K562 (cell line): Measurements from ENCODE around the gene HTR3B. TPM values are rescaled to one million over a fixed set of nuclear protein-coding genes. Genes with fewer than 3 reads are reported as not detected.
A peak's percentile ranks its signal among the peaks of the same experiment; 100 is the strongest.

Experiments used
- AFF4 ChIP-seq: sonication (generic); formaldehyde crosslinking; IDR thresholded peaks from 2 replicates; pipeline ENCODE4 v1.8.0; 2023; ENCODE audit warnings: mild to moderate bottlenecking, missing genetic modification reagents
- ETV5 ChIP-seq: sonication (generic); formaldehyde crosslinking; IDR thresholded peaks from 2 replicates; pipeline ENCODE4 v1.4.0; 2020; ENCODE audit warnings: low read depth, mild to moderate bottlenecking, missing genetic modification reagents
- ETV6 ChIP-seq, 3 experiments: fragments of 150-350 bp in 1 of 3; sonication (generic) in 1 of 3; formaldehyde crosslinking in 1 of 3; IDR thresholded peaks; 2 replicates each; pipeline versions ENCODE4 v1.6.1 to v1.8.0; 2014 to 2022; ENCODE audit warnings: borderline replicate concordance in 2 of 3, low read depth in 2 of 3, antibody characterized with exemption in 1 of 3, low read length in 1 of 3, mild to moderate bottlenecking in 1 of 3, missing genetic modification reagents in 1 of 3
- FIP1L1 ChIP-seq: fragments of 200-400 bp; formaldehyde crosslinking; IDR thresholded peaks from 2 replicates; pipeline ENCODE4 v1.6.1; 2018; ENCODE audit warnings: mild to moderate bottlenecking, low read depth, low read length; ENCODE audit not compliant: poor library complexity, severe bottlenecking
- FOXA3 ChIP-seq, 2 experiments: fragments of 450-650 bp in 1 of 2; sonication (generic) in 1 of 2; formaldehyde crosslinking; IDR thresholded peaks in 1 of 2; conservative IDR thresholded peaks in 1 of 2; 2 replicates each; pipeline versions ENCODE4 v1.4.0 to v1.8.0; 2020 to 2022; ENCODE audit warnings: mild to moderate bottlenecking in 2 of 2, missing genetic modification reagents in 1 of 2
- FOXJ3 ChIP-seq: sonication (generic); formaldehyde crosslinking; IDR thresholded peaks from 2 replicates; pipeline ENCODE4 v1.4.0; 2020; ENCODE audit warnings: mild to moderate bottlenecking, missing genetic modification reagents
- NR4A1 ChIP-seq, 2 experiments: fragments of 250-450 bp in 1 of 2; fragments of 450-650 bp in 1 of 2; sonication (Bioruptor Pico) in 1 of 2; IDR thresholded peaks; 2 replicates each; pipeline versions ENCODE4 v1.4.0 to v1.6.1; 2016 to 2020; ENCODE audit warnings: mild to moderate bottlenecking in 2 of 2, missing compliant biosample characterization in 1 of 2, missing genetic modification characterization in 1 of 2, moderate library complexity in 1 of 2
- POLR2B ChIP-seq: fragments of 450-650 bp; IDR thresholded peaks from 2 replicates; pipeline ENCODE4 v1.6.1; 2018; ENCODE audit warnings: low read depth; ENCODE audit not compliant: partially characterized antibody
- SREBF1 ChIP-seq: fragments of 150-350 bp; IDR thresholded peaks from 2 replicates; pipeline ENCODE4 v1.6.1; 2014; ENCODE audit warnings: antibody characterized with exemption, low read depth, low read length, borderline replicate concordance
- SRSF3 ChIP-seq: fragments of 200-400 bp; formaldehyde crosslinking; IDR thresholded peaks from 2 replicates; pipeline ENCODE4 v1.6.1; 2016; ENCODE audit warnings: mild to moderate bottlenecking, low read length, moderate library complexity; ENCODE audit not compliant: insufficient read depth
- TAF7 ChIP-seq: fragments of 450-650 bp; IDR thresholded peaks from 2 replicates; pipeline ENCODE4 v1.6.1; 2016; ENCODE audit warnings: missing genetic modification characterization, missing compliant biosample characterization
- ZFP30 ChIP-seq: fragments of 250-450 bp; sonication (Bioruptor Pico); IDR thresholded peaks from 2 replicates; pipeline ENCODE4 v1.8.0; 2022; ENCODE audit warnings: moderate library complexity, mild to moderate bottlenecking, inconsistent platforms, borderline replicate concordance
- ZNF583 ChIP-seq: fragments of 250-450 bp; sonication (Bioruptor Pico); IDR thresholded peaks from 2 replicates; pipeline ENCODE4 v1.4.0; 2020
- polyA plus RNA-seq, 8 experiments: library from polyadenylated mRNA; depleted of rRNA in 4 of 8; stranded (reverse) in 5 of 8; unstranded in 3 of 8; fragments of >200 nt; fragmentation: Nextera tagmentation in 2 of 8; fragmentation: Illumina TruSeq in 1 of 8; extraction: Ambion mirVana in 2 of 8; extraction: Trizol in 1 of 8; gene quantifications; 2 replicates each; pipeline versions ENCODE4 v1.2.1 to v1.2.3, GENCODE V29; 2011 to 2014; ENCODE audit warnings: inconsistent platforms in 1 of 8, missing spikeins in 1 of 8
- total RNA-seq, 7 experiments: library from RNA; depleted of rRNA in 6 of 7; stranded (reverse); fragments of >200 nt in 6 of 7; fragmentation: Illumina TruSeq in 2 of 7; extraction: Trizol in 2 of 7; gene quantifications; 2 replicates each; pipeline versions ENCODE4 v1.2.1 to v1.2.3, GENCODE V29; 2011 to 2021; ENCODE audit warnings: low replicate concordance in 1 of 7
- TF ChIP-seq, protein P1 (sequence below): fragments of 150-350 bp; conservative IDR thresholded peaks from 2 replicates; pipeline ENCODE4 v1.6.1; 2014; ENCODE audit warnings: low read length
- TF ChIP-seq, protein P2 (sequence below), 2 experiments: IDR thresholded peaks; 2 replicates each; pipeline ENCODE4 v1.6.1; 2012; ENCODE audit warnings: improper control_type of control experiment in 2 of 2, low read depth in 2 of 2, low read length in 2 of 2, borderline replicate concordance in 1 of 2

Gene HTR3B
- total and polyA plus RNA-seq, 9 of the 15 experiments (the other 6 are each of a cell fraction or from before 2014, with no cell fraction given), result not detected

- TF ChIP-seq, protein P1, sequence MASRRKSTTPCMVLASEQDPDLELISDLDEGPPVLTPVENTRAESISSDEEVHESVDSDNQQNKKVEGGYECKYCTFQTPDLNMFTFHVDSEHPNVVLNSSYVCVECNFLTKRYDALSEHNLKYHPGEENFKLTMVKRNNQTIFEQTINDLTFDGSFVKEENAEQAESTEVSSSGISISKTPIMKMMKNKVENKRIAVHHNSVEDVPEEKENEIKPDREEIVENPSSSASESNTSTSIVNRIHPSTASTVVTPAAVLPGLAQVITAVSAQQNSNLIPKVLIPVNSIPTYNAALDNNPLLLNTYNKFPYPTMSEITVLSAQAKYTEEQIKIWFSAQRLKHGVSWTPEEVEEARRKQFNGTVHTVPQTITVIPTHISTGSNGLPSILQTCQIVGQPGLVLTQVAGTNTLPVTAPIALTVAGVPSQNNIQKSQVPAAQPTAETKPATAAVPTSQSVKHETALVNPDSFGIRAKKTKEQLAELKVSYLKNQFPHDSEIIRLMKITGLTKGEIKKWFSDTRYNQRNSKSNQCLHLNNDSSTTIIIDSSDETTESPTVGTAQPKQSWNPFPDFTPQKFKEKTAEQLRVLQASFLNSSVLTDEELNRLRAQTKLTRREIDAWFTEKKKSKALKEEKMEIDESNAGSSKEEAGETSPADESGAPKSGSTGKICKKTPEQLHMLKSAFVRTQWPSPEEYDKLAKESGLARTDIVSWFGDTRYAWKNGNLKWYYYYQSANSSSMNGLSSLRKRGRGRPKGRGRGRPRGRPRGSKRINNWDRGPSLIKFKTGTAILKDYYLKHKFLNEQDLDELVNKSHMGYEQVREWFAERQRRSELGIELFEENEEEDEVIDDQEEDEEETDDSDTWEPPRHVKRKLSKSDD, result no peak
- TF ChIP-seq SREBF1 (peak; percentile 59; the same call in 1 of the 2 replicates), FOXA3 (CRISPR knock-in tag; conservative IDR thresholded peaks at IDR 0.05 in 1 of 2, IDR thresholded peaks at IDR 0.05 in 1 of 2) (no peak), ETV6 (IDR thresholded peaks at IDR 0.05; ENCODE audit: borderline replicate concordance in 1 of 2, low read depth in 2 of 2, low read length in 1 of 2) (0 out of 4 replicates have a peak, but pooled peaks of 1 of the 2 experiments have one; percentile 8), ETV6 (CRISPR knock-in tag; IDR thresholded peaks at IDR 0.05; ENCODE audit: borderline replicate concordance) (no peak), SRSF3 (no peak), AFF4 (CRISPR knock-in tag) (peak; percentile 81; the same call in 1 of the 2 replicates), FIP1L1 (no peak), POLR2B (peak; percentile 94), NR4A1 (CRISPR knock-in tag; IDR thresholded peaks at IDR 0.05) (no peak; the same call in 1 of the 2 replicates), NR4A1 (tag; IDR thresholded peaks at IDR 0.05) (0 out of 2 replicates have a peak, but pooled peaks have one; percentile 44), FOXJ3 (CRISPR knock-in tag) (no peak), ETV5 (CRISPR knock-in tag) (0 out of 2 replicates have a peak, but pooled peaks have one; percentile 19), ZFP30 (no peak), TAF7 (tag) (peak; percentile 69; the same call in 1 of the 2 replicates), ZNF583 (CRISPR knock-in tag) (peak; percentile 66; the same call in 1 of the 2 replicates)
- TF ChIP-seq, protein P2, sequence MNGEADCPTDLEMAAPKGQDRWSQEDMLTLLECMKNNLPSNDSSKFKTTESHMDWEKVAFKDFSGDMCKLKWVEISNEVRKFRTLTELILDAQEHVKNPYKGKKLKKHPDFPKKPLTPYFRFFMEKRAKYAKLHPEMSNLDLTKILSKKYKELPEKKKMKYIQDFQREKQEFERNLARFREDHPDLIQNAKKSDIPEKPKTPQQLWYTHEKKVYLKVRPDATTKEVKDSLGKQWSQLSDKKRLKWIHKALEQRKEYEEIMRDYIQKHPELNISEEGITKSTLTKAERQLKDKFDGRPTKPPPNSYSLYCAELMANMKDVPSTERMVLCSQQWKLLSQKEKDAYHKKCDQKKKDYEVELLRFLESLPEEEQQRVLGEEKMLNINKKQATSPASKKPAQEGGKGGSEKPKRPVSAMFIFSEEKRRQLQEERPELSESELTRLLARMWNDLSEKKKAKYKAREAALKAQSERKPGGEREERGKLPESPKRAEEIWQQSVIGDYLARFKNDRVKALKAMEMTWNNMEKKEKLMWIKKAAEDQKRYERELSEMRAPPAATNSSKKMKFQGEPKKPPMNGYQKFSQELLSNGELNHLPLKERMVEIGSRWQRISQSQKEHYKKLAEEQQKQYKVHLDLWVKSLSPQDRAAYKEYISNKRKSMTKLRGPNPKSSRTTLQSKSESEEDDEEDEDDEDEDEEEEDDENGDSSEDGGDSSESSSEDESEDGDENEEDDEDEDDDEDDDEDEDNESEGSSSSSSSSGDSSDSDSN (IDR thresholded peaks at IDR 0.05; ENCODE audit: borderline replicate concordance in 1 of 2, low read depth in 2 of 2, low read length in 2 of 2), result peak; percentile 42 to 55; a peak in 2 of 4 replicates
Measured at GRCh38 chr11:113875234-113876073, 29.1 kb upstream of the HTR3B start, which contains the start of gene USP28 (continued).
